A549 (cell line): Measurements from ENCODE around the gene CEP128.
A peak's percentile ranks its signal among the peaks of the same experiment; 100 is the strongest.

ENCODE experiments used
- CBX8 ChIP-seq: fragments of 200-600 bp; sonication (generic); IDR thresholded peaks from 2 replicates; pipeline ENCODE4 v1.6.1; 2016
- CEBPB ChIP-seq, 2 experiments: fragments of >200 bp in 1 of 2; sonication (Bioruptor Twin) in 1 of 2; formaldehyde crosslinking in 1 of 2; IDR thresholded peaks; 2 replicates each; pipeline ENCODE4 v1.6.1; 2012 to 2016
- CHD2 ChIP-seq: fragments of 150-350 bp; IDR thresholded peaks from 2 replicates; pipeline ENCODE4 v1.6.1; 2014; ENCODE audit warnings: low read length; ENCODE audit not compliant: partially characterized antibody
- CTCF ChIP-seq: fragments of >200 bp; sonication (Bioruptor Twin); formaldehyde crosslinking; IDR thresholded peaks from 3 replicates; pipeline ENCODE4 v1.5.1; 2016
- EHMT2 ChIP-seq: fragments of 200-600 bp; sonication (generic); IDR thresholded peaks from 2 replicates; pipeline ENCODE4 v1.6.1; 2016; ENCODE audit warnings: antibody characterized with exemption, low read depth, mild to moderate bottlenecking, moderate library complexity
- JUN ChIP-seq, 2 experiments: fragments of >200 bp; sonication (Bioruptor Twin); formaldehyde crosslinking; IDR thresholded peaks; 2 replicates in 1 of 2; 3 replicates in 1 of 2; pipeline ENCODE4 v1.6.1; 2016 to 2017
- MAFK ChIP-seq: fragments of 450-650 bp; IDR thresholded peaks from 2 replicates; pipeline ENCODE4 v1.6.1; 2014; ENCODE audit not compliant: partially characterized antibody
- MAX ChIP-seq: IDR thresholded peaks from 2 replicates; pipeline ENCODE4 v1.6.1; 2012
- MYC ChIP-seq: IDR thresholded peaks from 2 replicates; pipeline ENCODE4 v1.6.1; 2012; ENCODE audit warnings: mild to moderate bottlenecking, inconsistent platforms, low read length, improper control_type of control experiment, borderline replicate concordance
- NFE2L2 ChIP-seq: fragments of 150-350 bp; conservative IDR thresholded peaks from 2 replicates; pipeline ENCODE4 v1.6.1; 2014; ENCODE audit warnings: low read length
- POLR2A ChIP-seq: IDR thresholded peaks from 2 replicates; pipeline ENCODE4 v1.6.1; 2012; ENCODE audit warnings: mild to moderate bottlenecking, low read length
- SREBF2 ChIP-seq: fragments of 450-650 bp; IDR thresholded peaks from 2 replicates; pipeline ENCODE4 v1.6.1; 2014; ENCODE audit warnings: mild to moderate bottlenecking, moderate library complexity

- TF ChIP-seq CEBPB (IDR thresholded peaks at IDR 0.05) (peak in 1 of 2 experiments; percentile 81; a peak in 2 of 4 replicates), CTCF (no peak), CBX8 (no peak), MAX (peak; percentile 47), POLR2A (no peak), JUN (IDR thresholded peaks at IDR 0.05) (0 out of 5 replicates have a peak, but pooled peaks of 1 of the 2 experiments have one; percentile 18), EHMT2 (no peak), MAFK (peak; percentile 78), NFE2L2 (no peak), MYC (no peak), CHD2 (no peak), SREBF2 (no peak)
These were observed 402.7 kb downstream of the CEP128 start for GRCh38 chr14:80538633-80539375.
